ENCODE results near the gene ESM1.

DNA sequence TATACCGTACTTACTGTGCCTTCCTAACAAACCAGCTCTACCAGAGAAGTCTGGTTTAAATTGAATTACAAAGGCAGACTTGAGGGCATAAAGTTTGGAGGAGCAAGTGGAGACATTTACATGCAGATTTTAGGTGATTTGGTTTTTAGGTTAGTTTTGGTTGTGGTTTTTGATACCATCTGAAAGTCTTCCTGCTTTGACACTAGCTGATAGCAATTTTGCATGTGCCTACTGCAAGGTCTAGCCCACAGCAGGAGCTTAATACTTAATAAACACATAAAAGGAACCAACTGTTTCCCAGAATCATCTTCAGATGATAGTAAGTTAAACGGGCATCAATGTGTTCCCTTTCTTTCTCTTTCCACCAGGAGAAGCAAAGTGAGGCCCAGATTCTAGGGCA, 3.4 kb upstream of the ESM1 start:
- no peak for TF ChIP-seq EP300 (IDR thresholded peaks at IDR 0.05)
- TF ChIP-seq CTCF (IDR thresholded peaks at IDR 0.05): no peak
- no peak for TF ChIP-seq POLR2AphosphoS5 (IDR thresholded peaks at IDR 0.05)
